Naive thymus-derived CD8-positive, alpha-beta T cell (primary cell): ENCODE data around the gene ALDH18A1. TPM values are rescaled to one million over a fixed set of nuclear protein-coding genes. Genes with fewer than 3 reads are reported as not detected.
"Not testable (repeated sequence)": the region's sequence is repeated elsewhere in the genome, so short reads cannot be mapped to it uniquely, and the experiment has no call there.

Source experiments
- ATAC-seq, 2 donors: fragments of 150-1000 bp; cut with Tn5 transposase in 1 of 2; sonication (Bioruptor Pico), chemical (Tn5 transposase) in 1 of 2; 1 replicate in 1 of 2; 2 replicates in 1 of 2; pipeline ENCODE4 v1.10.0; 2021; ENCODE audit warnings: mild to moderate bottlenecking in 2 of 2, moderate library complexity in 2 of 2
- POLR2A ChIA-PET: fragments of 350-600 bp; sonication (Branson Sonifier 250); formaldehyde crosslinking; loops from one replicate; lab custom pipeline; 2021; ENCODE audit warnings: antibody characterized with exemption; lab: Charles Lee
- DNase-seq, 10 donors: peaks; one replicate each; pipeline versions ENCODE4 v3.0.0 to v3.0.0-alpha.2; 2020 to 2022
- H3K27ac Mint-ChIP-seq, 10 donors: one replicate each; pipeline ENCODE4 v1.8.0; 2020 to 2022; ENCODE audit warnings: mild to moderate bottlenecking in 10 of 10, mixed read lengths in 10 of 10, moderate library complexity in 4 of 10, inconsistent platforms in 1 of 10
- H3K27me3 Mint-ChIP-seq, 5 donors: one replicate each; pipeline ENCODE4 v1.8.0; 2021 to 2022; ENCODE audit warnings: mixed read lengths in 5 of 5
- H3K36me3 Mint-ChIP-seq, 3 donors: one replicate each; pipeline ENCODE4 v1.8.0; 2020 to 2022; ENCODE audit warnings: mixed read lengths in 3 of 3, mild to moderate bottlenecking in 2 of 3, inconsistent platforms in 1 of 3
- H3K4me1 Mint-ChIP-seq, 4 donors: one replicate each; pipeline ENCODE4 v1.8.0; 2021 to 2022; ENCODE audit warnings: mixed read lengths in 4 of 4
- H3K4me3 Mint-ChIP-seq, 10 donors: one replicate each; pipeline ENCODE4 v1.8.0; 2020 to 2022; ENCODE audit warnings: mild to moderate bottlenecking in 10 of 10, mixed read lengths in 10 of 10, moderate library complexity in 6 of 10, inconsistent platforms in 1 of 10
- H3K9me3 Mint-ChIP-seq, 9 donors: one replicate each; pipeline ENCODE4 v1.8.0; 2020 to 2022; ENCODE audit warnings: mixed read lengths in 9 of 9, mild to moderate bottlenecking in 3 of 9, inconsistent platforms in 1 of 9, moderate library complexity in 1 of 9
- polyA plus RNA-seq, 3 donors: library from polyadenylated mRNA; unstranded; fragments of 300-500 nt; fragmentation: Illumina TruSeq; gene quantifications; one replicate each; pipeline ENCODE4 v1.2.3, GENCODE V29; 2021
- total RNA-seq, 8 experiments: library from RNA in 2 of 8; stranded (reverse) in 2 of 8; gene quantifications; one replicate each; pipeline ENCODE4 v1.2.3 and lab custom pipeline; 2021 to 2026

Gene ALDH18A1
- total and polyA plus RNA-seq, 5 experiments from 2014 or later: 24.3 to 61.4 (median 48.5) TPM

DNA sequence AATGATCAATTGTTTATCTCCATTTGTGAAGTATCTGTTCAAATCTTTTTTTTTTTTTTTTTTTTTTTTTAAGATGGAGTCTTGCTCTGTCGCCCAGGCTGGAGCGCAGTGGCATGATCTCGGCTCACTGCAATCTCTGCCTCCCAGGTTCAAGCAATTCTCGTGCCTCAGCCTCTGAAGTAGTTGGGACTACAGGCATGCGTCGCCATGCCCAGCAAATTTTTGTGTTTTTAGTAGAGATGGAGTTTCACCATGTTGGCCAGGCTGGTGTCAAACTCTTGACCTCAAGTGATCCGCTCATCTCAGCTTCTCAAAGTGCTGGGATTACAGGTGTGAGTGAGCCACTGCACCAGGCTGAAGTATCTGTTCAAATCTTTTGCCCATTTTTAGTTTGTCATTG lies 16.1 kb upstream of the ALDH18A1 start:
- ATAC-seq, H3K4me1 Mint-ChIP-seq, H3K27me3 Mint-ChIP-seq, H3K9me3 Mint-ChIP-seq, H3K4me3 Mint-ChIP-seq, POLR2A ChIA-PET, DNase-seq, H3K27ac Mint-ChIP-seq: not testable (repeated sequence)
- peaks cover 0 to 67% (median 8%) of the 10 kb centered on the region in 3 donors for H3K36me3 Mint-ChIP-seq

DNA sequence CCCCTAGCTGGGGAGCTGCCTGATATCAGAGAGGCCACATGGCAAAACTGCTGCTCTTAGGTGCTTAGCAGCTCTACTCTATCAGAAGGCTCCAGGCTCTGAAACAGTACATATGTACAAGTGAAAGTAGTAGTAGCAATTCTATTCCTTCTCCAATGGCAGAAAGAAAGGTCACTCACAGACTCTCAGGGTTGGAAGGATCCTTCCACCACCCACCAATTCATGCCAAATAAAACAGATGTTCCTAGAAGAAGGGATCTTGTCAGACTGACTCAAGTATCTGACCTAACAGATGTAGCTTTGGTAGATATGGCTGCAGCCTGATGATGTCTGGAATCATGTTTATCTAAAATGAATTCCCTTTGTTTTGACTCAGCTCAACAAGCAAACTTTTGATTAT lies 8.0 kb upstream of the ALDH18A1 start:
- POLR2A ChIA-PET: no interaction called here
- no peak overlapping the region for H3K4me3 Mint-ChIP-seq
- H3K4me1 Mint-ChIP-seq: peaks cover 0 to 3% (median 0%) of the 10 kb centered on the region in 4 donors
- ATAC-seq (no peak), DNase-seq (no peak)
- no peaks in the 10 kb centered on the region for H3K9me3 Mint-ChIP-seq
- H3K27me3 Mint-ChIP-seq: no peaks in the 10 kb centered on the region
- peak overlapping the region in 2 of 10 donors; percentile 21 to 41 for H3K27ac Mint-ChIP-seq
- H3K36me3 Mint-ChIP-seq: peaks cover 0 to 49% (median 5%) of the 10 kb centered on the region in 3 donors

DNA sequence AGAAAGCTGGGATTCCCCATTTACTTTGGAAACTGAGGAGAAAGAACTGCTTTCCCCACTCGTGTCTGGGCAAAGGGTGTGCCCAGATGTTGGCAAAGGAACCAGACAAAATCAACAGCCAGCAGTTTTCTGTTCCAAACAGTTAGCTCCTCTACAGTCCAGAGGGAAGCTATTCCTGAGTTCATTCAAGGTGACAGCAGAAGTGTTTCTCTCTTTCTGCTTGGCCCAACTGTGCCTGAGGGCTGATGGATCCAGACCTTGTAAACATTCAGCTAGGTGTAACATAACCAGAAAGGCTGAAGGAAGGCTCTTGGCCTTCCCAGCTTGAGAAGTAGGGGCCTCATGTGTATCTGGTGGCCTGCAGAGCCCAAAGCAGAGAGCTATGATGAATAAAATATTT lies 7.0 kb upstream of the ALDH18A1 start:
- H3K27me3 Mint-ChIP-seq: no peaks in the 10 kb centered on the region
- no peak for ATAC-seq
- H3K4me3 Mint-ChIP-seq: no peak overlapping the region
- H3K27ac Mint-ChIP-seq: peak overlapping the region in 4 of 10 donors; percentile 15 to 80 (median 38)
- H3K9me3 Mint-ChIP-seq: no peaks in the 10 kb centered on the region
- peaks cover 0 to 39% (median 3%) of the 10 kb centered on the region in 3 donors for H3K36me3 Mint-ChIP-seq
- H3K4me1 Mint-ChIP-seq: peaks cover 0 to 3% (median 0%) of the 10 kb centered on the region in 4 donors
- no peak for DNase-seq
- POLR2A ChIA-PET: no interaction called here

DNA sequence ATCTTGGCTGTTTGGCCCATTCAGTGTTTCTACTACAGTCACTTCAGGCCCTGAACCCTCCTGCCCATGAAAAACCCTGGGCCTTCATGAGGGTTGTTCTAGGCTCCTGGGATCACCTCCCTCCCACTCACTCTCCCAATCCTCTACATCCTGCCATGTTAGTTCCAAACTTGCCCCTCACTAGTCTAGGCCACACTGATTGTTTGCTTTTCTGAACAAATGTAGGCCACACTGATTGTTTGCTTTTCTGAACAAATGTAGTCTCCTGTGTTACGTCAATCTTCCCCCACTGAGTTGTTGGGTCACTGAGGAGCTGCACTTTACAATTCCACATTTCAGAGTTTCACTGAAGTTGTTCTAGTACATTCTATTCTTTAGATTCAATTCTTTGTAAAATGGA lies 5.3 kb upstream of the ALDH18A1 start:
- no peaks in the 10 kb centered on the region for H3K9me3 Mint-ChIP-seq
- POLR2A ChIA-PET: no interaction called here
- ATAC-seq (no peak), DNase-seq (no peak)
- H3K27ac Mint-ChIP-seq: peak overlapping the region in 4 of 10 donors; percentile 0 to 71 (median 48)
- peaks cover 2 to 4% (median 3%) of the 10 kb centered on the region in 4 donors for H3K4me1 Mint-ChIP-seq
- H3K4me3 Mint-ChIP-seq: peak overlapping the region in 1 of 10 donors; percentile 39
- H3K27me3 Mint-ChIP-seq: no peaks in the 10 kb centered on the region
- H3K36me3 Mint-ChIP-seq: peaks cover 0 to 23% (median 0%) of the 10 kb centered on the region in 3 donors

DNA sequence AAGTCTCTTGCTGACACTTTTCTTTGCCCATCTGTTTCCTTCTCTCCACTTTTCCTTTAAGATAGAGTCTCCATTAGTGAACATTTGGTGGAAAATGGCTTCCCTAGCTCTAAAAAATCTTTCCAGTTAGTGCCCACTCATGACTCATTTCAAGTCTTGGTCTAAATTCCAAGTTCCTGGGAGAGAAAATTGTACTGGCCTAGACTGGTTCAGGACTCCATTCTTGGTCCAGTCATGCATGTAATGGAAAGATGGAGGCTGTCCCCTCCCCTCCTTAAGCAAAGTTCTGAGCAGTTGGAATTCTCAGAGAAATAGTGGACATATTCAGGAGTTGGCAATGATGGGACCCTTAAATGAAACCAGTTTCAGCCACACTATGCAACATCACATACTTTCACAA lies 3.8 kb upstream of the ALDH18A1 start:
- H3K27ac Mint-ChIP-seq: no peak overlapping the region
- no peak for ATAC-seq

DNA sequence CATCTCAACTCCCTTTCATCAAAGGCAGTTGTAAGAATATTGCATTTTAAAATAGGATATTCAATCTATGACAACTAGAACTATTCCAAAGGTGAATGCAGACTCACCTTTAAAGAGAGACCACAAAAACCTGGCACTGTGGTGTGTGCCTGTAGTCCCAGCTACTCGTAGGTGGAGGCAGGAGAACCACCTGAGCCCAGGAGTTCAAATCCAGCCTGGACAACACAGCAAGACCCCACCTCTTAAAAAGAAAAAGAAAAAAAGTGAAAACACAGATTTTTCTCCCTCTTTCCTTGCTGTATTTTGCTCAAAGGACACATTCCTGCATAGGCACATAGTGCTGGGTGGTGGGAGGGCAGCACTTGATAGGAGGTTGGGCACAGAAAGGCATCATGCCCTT lies 739 bp upstream of the ALDH18A1 start:
- ATAC-seq (no peak), DNase-seq (no peak)
- peaks cover 19 to 33% (median 25%) of the 10 kb centered on the region in 4 donors for H3K4me1 Mint-ChIP-seq
- H3K27ac Mint-ChIP-seq: peak overlapping the region in 2 of 10 donors; percentile 58 to 96
- POLR2A ChIA-PET: interaction anchor here (2.9 kb wide), 1 partner anchor 37 kb away, joined by 10 read pairs; the partner anchor contains the start of gene TCTN3
- no peaks in the 10 kb centered on the region for H3K27me3 Mint-ChIP-seq
- no peaks in the 10 kb centered on the region for H3K9me3 Mint-ChIP-seq
- peak overlapping the region; percentile 93 to 100 (median 99) for H3K4me3 Mint-ChIP-seq
- peaks cover under 1 to 19% (median 12%) of the 10 kb centered on the region in 3 donors for H3K36me3 Mint-ChIP-seq

More for the DNA sequence above, 3.8 kb upstream of the ALDH18A1 start:
- peaks cover 0 to 15% (median 0%) of the 10 kb centered on the region in 3 donors for H3K36me3 Mint-ChIP-seq
- no peaks in the 10 kb centered on the region for H3K9me3 Mint-ChIP-seq
- H3K4me1 Mint-ChIP-seq: peaks cover 13 to 16% (median 14%) of the 10 kb centered on the region in 4 donors
- no peak for DNase-seq
- H3K27me3 Mint-ChIP-seq: no peaks in the 10 kb centered on the region
- POLR2A ChIA-PET: no interaction called here
- H3K4me3 Mint-ChIP-seq: no peak overlapping the region

DNA sequence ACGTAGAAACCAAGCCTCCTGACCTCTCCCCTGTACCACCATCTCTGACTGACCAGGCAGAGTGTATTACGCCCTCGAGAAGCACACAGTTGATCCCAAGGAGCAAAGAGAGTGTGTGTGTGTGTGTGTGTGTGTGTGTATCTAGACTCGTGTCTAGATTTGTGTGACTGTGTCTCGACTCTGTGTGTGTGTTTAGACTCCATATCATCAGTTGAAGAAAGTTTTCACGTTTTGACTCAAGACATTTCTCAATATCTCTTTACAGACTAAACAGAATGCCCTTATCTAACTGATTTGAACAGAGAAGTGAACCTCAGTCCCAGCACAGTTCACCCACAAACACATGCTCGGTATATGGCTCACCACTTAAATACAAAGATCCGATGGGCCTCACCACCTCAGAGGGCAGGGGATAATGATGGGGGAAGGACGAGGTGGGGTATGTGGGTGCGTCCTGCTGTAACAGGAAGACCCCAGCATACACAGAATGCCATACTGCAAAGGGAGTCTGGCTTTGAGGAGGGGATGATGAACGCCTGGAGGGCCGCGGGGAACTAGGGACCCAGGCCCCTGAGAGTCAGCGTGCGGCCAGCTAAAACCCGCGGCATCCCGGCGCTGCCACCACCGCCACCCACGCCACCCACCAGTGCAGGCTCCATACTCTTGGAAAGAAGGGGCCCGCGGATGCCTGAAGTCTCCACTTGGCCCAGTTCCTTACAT lies 780 bp downstream of the ALDH18A1 start:
- H3K27me3 Mint-ChIP-seq: no peaks in the 10 kb centered on the region
- ATAC-seq: peak; percentile 3 to 16
- peaks cover 20 to 37% (median 26%) of the 10 kb centered on the region in 4 donors for H3K4me1 Mint-ChIP-seq
- DNase-seq: peak in 3 of 10 donors; percentile 1 to 32 (median 31)
- POLR2A ChIA-PET: interaction anchor here (0.8 to 2.9 kb wide), 3 partner anchors 38 to 475 kb away, joined by 3 to 10 read pairs (median 3); partner anchors contain the start of gene TCTN3
- H3K36me3 Mint-ChIP-seq: peaks cover 14 to 29% (median 26%) of the 10 kb centered on the region in 3 donors
- peaks cover 0 to 13% (median 4%) of the 10 kb centered on the region in 9 donors for H3K9me3 Mint-ChIP-seq
- peak overlapping the region; percentile 93 to 100 (median 99) for H3K4me3 Mint-ChIP-seq
- H3K27ac Mint-ChIP-seq: peak overlapping the region; percentile 30 to 98 (median 72)

DNA sequence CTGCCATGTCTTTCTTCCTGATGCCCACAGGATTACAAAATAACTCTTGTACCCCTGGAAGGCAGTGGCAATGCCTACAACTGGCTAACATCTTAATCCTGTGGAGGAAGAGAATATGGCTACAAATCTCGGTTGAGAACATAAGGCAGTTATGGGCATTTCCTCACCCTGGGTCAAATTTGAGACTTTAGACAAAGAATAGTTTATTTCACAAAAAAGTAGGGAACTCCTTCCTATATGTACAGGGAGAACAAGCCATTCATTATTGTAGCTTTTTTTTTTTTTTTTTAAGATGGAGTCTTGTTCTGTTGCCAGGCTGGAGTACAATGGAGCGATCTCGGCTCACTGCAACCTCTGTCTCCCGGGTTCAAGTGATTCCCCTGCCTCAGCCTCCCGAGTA lies 2.6 kb downstream of the ALDH18A1 start:
- ATAC-seq (no peak), DNase-seq (no peak)
- H3K4me1 Mint-ChIP-seq: peaks cover 20 to 39% (median 29%) of the 10 kb centered on the region in 4 donors
- H3K27me3 Mint-ChIP-seq: no peaks in the 10 kb centered on the region
- peaks cover 0 to 13% (median 4%) of the 10 kb centered on the region in 9 donors for H3K9me3 Mint-ChIP-seq
- POLR2A ChIA-PET: interaction anchor here (0.9 kb wide), 1 partner anchor 18 kb away, joined by 3 read pairs; no protein-coding TSS in a partner anchor
- H3K4me3 Mint-ChIP-seq: peak overlapping the region in 1 of 10 donors; percentile 20
- peak overlapping the region in 2 of 10 donors; percentile 10 to 52 for H3K27ac Mint-ChIP-seq
- H3K36me3 Mint-ChIP-seq: peaks cover 14 to 44% (median 36%) of the 10 kb centered on the region in 3 donors

DNA sequence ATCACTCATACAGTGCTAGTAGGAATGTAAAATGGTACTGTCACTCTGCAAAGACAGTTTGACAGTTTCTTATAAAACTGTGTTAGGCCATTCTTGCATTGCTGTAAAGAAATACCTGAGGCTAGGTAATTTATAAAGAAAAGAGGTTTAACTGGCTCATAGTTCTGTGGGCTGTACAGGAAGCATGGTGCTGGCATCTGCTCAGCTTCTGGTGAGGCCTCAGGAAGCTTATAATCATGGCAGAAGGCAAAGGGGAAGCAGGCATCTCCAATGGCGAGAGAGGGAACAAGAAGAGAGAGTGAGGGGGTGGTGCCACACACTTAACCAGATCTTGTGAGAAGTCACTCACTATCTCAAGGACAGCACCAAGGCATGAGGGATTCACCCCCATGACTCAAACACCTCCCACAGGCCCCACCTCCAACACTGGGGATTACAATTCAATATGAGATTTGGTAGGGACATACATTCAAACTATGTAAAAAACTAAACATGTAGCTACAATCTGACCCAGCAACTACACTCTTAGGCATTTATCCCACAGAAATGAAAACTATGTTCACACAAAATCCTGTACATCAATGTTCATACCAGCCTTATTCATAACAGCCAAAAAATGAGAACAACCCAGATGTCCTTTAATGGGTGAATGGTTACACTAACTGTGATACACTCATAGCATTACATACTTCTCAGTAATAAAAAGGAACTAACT lies 5.0 kb downstream of the ALDH18A1 start:
- no peak for ATAC-seq
- Mint-ChIP-seq H3K4me3 (no peak overlapping the region), H3K36me3 (peaks cover 14 to 65% (median 54%) of the 10 kb centered on the region in 3 donors), H3K9me3 (peaks cover 0 to 13% (median 4%) of the 10 kb centered on the region in 9 donors), H3K4me1 (peaks cover 19 to 39% (median 23%) of the 10 kb centered on the region in 4 donors), H3K27me3 (no peaks in the 10 kb centered on the region), H3K27ac (peak overlapping the region in 1 of 10 donors; percentile 29)
- no peak for DNase-seq
- POLR2A ChIA-PET: no interaction called here

DNA sequence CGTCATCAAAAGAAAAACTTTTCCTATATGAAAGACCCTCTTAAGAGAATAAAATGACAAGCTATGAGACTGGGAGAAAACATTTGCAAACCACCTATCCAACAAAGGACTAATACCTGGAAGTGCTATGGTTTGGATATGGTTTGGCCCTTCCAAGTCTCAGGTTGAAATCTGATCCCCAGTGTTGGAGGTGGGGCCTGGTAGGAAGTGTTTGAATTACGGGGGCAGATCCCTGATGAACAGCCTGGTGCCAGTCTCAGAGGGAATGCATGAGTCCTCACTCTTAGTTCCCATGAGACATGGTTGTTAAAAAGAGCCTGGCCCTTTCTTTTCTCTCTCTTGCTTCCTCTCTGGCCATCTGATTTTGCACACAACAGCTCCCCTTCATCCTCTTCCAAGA lies 6.3 kb downstream of the ALDH18A1 start:
- Mint-ChIP-seq H3K27me3 (no peaks in the 10 kb centered on the region), H3K4me3 (no peak overlapping the region), H3K27ac (no peak overlapping the region), H3K9me3 (peaks cover 0 to 13% (median 4%) of the 10 kb centered on the region in 9 donors), H3K4me1 (peaks cover 12 to 32% (median 16%) of the 10 kb centered on the region in 4 donors), H3K36me3 (peaks cover 14 to 75% (median 61%) of the 10 kb centered on the region in 3 donors)
- POLR2A ChIA-PET: no interaction called here
- DNase-seq (no peak), ATAC-seq (no peak)

DNA sequence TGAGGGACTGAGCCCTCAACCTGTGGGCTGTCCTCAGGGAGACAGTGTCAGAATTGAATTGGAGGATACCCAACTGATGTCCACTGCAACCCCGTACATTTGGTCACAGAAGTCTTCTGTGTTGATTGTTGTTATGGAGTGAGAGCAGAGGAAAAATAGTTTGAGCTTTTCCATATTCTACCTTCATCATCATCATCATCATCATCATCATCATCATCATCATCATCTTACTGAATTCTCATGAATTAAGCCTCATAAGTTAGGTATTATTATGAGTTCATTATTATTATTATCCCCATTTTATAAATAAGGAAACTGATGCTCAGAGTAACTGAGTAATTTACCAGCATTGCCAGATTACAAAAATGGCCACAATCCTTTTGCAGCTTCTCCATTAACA lies 8.4 kb downstream of the ALDH18A1 start:
- Mint-ChIP-seq H3K9me3 (peaks cover 0 to 13% (median 4%) of the 10 kb centered on the region in 9 donors), H3K36me3 (peaks cover 14 to 79% (median 57%) of the 10 kb centered on the region in 3 donors), H3K4me3 (no peak overlapping the region), H3K27me3 (no peaks in the 10 kb centered on the region), H3K4me1 (peaks cover 4 to 17% (median 12%) of the 10 kb centered on the region in 4 donors), H3K27ac (no peak overlapping the region)
- ATAC-seq: no peak
- POLR2A ChIA-PET: no interaction called here
- DNase-seq: no peak

DNA sequence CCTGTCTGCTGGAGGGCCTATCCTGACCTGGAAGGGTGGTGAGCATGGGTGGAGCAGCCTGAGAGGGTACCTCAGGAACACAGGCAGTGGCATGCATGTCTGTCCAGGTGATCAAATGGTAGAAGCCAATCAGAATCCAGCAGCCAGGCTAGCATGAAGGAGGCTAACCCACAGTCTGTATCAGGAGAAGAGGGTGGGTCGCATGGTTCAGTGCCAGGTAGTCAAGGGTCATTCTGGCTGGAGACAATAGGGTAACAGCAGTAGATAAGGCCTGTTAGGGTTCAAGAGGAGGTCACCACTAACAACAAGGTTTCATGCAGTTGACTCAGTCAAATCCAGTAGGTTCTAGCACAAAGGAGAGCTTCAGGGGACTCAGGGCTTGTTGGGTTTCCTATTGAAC lies 10.4 kb downstream of the ALDH18A1 start:
- Mint-ChIP-seq H3K4me1 (peaks cover 0 to 12% (median 7%) of the 10 kb centered on the region in 4 donors), H3K36me3 (peaks cover 3 to 78% (median 52%) of the 10 kb centered on the region in 3 donors), H3K9me3 (peaks cover 0 to 3% (median 1%) of the 10 kb centered on the region in 9 donors), H3K27me3 (no peaks in the 10 kb centered on the region), H3K27ac (no peak overlapping the region), H3K4me3 (no peak overlapping the region)
- no peak for DNase-seq
- POLR2A ChIA-PET: no interaction called here
- no peak for ATAC-seq
